GM21619 (cell line): ENCODE data around the gene HACD2.
"Not testable (repeated sequence)": the region's sequence is repeated elsewhere in the genome, so short reads cannot be mapped to it uniquely, and the experiment has no call there.

Experiments used
- ATAC-seq: cut with Tn5 transposase; IDR thresholded peaks from one replicate; pipeline ENCODE4 v1.9.1; 2021; ENCODE audit not compliant: unreplicated experiment

Gene HACD2

GRCh38 chr3:123611674-123612073 is 26.8 kb upstream of the HACD2 start:
- ATAC-seq = not testable (repeated sequence)

- no peak for ATAC-seq
Observed at GRCh38 chr3:123611082-123611481, 26.2 kb upstream of the HACD2 start.

- peak; percentile 76 for ATAC-seq
Observed at GRCh38 chr3:123610331-123610730, 25.5 kb upstream of the HACD2 start.

- no peak for ATAC-seq
Observed at GRCh38 chr3:123609063-123609462, 24.2 kb upstream of the HACD2 start.

- no peak for ATAC-seq
Observed at GRCh38 chr3:123608263-123608937, 23.5 kb upstream of the HACD2 start.

GRCh38 chr3:123606527-123606926 is 21.7 kb upstream of the HACD2 start:
- ATAC-seq = no peak

- peak; percentile 70 for ATAC-seq
Observed at GRCh38 chr3:123605789-123606234, 21.0 kb upstream of the HACD2 start.

GRCh38 chr3:123603153-123603552 is 18.3 kb upstream of the HACD2 start:
- not testable (repeated sequence) for ATAC-seq

- ATAC-seq = no peak
Observed at GRCh38 chr3:123602325-123602724, 17.5 kb upstream of the HACD2 start.

GRCh38 chr3:123600863-123601262 is 16.0 kb upstream of the HACD2 start:
- not testable (repeated sequence) for ATAC-seq

- no peak for ATAC-seq
Observed at GRCh38 chr3:123597561-123597960, 12.7 kb upstream of the HACD2 start.

GRCh38 chr3:123595396-123596180 is 10.7 kb upstream of the HACD2 start:
- no peak for ATAC-seq

- ATAC-seq = no peak
Observed at GRCh38 chr3:123593381-123593780, 8.5 kb upstream of the HACD2 start.

- ATAC-seq = no peak
Observed at GRCh38 chr3:123590685-123591450, 6.0 kb upstream of the HACD2 start.

GRCh38 chr3:123587401-123587800 is 2.5 kb upstream of the HACD2 start:
- no peak for ATAC-seq

- no peak for ATAC-seq
Observed at GRCh38 chr3:123586968-123587367, 2.1 kb upstream of the HACD2 start.

- no peak for ATAC-seq
Observed at GRCh38 chr3:123586131-123586530, 1.3 kb upstream of the HACD2 start.

- ATAC-seq = peak; percentile 33
Observed at GRCh38 chr3:123584284-123584987, 417 bp downstream of the HACD2 start.

- no peak for ATAC-seq
Observed at GRCh38 chr3:123583561-123583960, 1.3 kb downstream of the HACD2 start.

- ATAC-seq = no peak
Observed at GRCh38 chr3:123582315-123582714, 2.5 kb downstream of the HACD2 start.

- ATAC-seq = no peak
Observed at GRCh38 chr3:123576122-123576521, 8.7 kb downstream of the HACD2 start.
